ENCODE data around the gene FBXO40.

DNA sequence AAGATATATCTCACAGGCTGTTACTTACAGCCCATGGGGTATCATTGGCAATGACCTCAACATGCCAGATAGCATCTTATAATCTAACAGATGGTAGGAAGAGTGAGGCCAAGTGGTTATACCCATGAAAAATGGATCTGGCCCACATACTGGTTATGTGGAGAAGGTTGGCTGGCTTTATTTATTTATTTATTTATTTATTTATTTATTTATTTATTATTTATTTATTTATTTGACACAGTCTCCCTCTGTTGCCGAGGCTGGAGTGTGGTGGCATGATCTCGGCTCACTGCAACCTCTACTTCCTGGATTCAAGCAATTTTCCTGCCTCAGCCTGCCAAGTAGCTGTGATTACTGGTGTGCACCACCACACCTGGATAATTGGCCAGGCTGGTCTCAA lies 11.6 kb downstream of the FBXO40 start:
- TF ChIP-seq, protein P1, sequence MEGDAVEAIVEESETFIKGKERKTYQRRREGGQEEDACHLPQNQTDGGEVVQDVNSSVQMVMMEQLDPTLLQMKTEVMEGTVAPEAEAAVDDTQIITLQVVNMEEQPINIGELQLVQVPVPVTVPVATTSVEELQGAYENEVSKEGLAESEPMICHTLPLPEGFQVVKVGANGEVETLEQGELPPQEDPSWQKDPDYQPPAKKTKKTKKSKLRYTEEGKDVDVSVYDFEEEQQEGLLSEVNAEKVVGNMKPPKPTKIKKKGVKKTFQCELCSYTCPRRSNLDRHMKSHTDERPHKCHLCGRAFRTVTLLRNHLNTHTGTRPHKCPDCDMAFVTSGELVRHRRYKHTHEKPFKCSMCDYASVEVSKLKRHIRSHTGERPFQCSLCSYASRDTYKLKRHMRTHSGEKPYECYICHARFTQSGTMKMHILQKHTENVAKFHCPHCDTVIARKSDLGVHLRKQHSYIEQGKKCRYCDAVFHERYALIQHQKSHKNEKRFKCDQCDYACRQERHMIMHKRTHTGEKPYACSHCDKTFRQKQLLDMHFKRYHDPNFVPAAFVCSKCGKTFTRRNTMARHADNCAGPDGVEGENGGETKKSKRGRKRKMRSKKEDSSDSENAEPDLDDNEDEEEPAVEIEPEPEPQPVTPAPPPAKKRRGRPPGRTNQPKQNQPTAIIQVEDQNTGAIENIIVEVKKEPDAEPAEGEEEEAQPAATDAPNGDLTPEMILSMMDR (IDR thresholded peaks at IDR 0.05): no peak
- TF ChIP-seq EZH2 (IDR thresholded peaks at IDR 0.05; ENCODE audit: borderline replicate concordance, insufficient read depth, low read depth, low read length, poor library complexity, severe bottlenecking): no peak
